ENCODE data around the gene MX1.

Gene MX1

GRCh38 chr21:41425954-41426675, at the start of gene MX1:
Gene MX1, plus strand, starts transcription at chr21:41426239. Its CDS starts 5,832 bp downstream, at chr21:41432071.
- no peak for DNase-seq

GRCh38 chr21:41377715-41378114, 48.3 kb upstream of the MX1 start:
- no peak for DNase-seq

GRCh38 chr21:41378849-41379248, 47.2 kb upstream of the MX1 start:
- no peak for DNase-seq

- no peak for DNase-seq
These were observed 46.1 kb upstream of the MX1 start for GRCh38 chr21:41379901-41380300.

GRCh38 chr21:41381731-41382130, 44.3 kb upstream of the MX1 start:
- DNase-seq = no peak

GRCh38 chr21:41387042-41387819, 38.8 kb upstream of the MX1 start:
- DNase-seq = no peak

GRCh38 chr21:41387824-41388223, 38.2 kb upstream of the MX1 start:
- DNase-seq = no peak

GRCh38 chr21:41388259-41388658, 37.8 kb upstream of the MX1 start:
- no peak for DNase-seq

GRCh38 chr21:41390043-41390639, 35.9 kb upstream of the MX1 start:
- no peak for DNase-seq

- DNase-seq = no peak
These were observed 32.1 kb upstream of the MX1 start for GRCh38 chr21:41393876-41394465.

GRCh38 chr21:41396558-41397075, 29.4 kb upstream of the MX1 start:
- DNase-seq = no peak

- no peak for DNase-seq
These were observed 28.6 kb upstream of the MX1 start for GRCh38 chr21:41397471-41397891.

GRCh38 chr21:41398251-41398650, 27.8 kb upstream of the MX1 start:
- DNase-seq = no peak

- no peak for DNase-seq
These were observed 27.2 kb upstream of the MX1 start for GRCh38 chr21:41398831-41399230.

- DNase-seq = no peak
These were observed 26.7 kb upstream of the MX1 start for GRCh38 chr21:41399246-41399800.

GRCh38 chr21:41402231-41402630, 23.8 kb upstream of the MX1 start:
- DNase-seq = no peak

- no peak for DNase-seq
These were observed 23.2 kb upstream of the MX1 start for GRCh38 chr21:41402796-41403195.

- DNase-seq = no peak
These were observed 22.7 kb upstream of the MX1 start for GRCh38 chr21:41403331-41403730.

- DNase-seq = no peak
These were observed 22.1 kb upstream of the MX1 start for GRCh38 chr21:41403966-41404365.

- no peak for DNase-seq
These were observed 20.7 kb upstream of the MX1 start for GRCh38 chr21:41405321-41405720.

- DNase-seq = no peak
These were observed 19.7 kb upstream of the MX1 start for GRCh38 chr21:41406340-41406739.

GRCh38 chr21:41407541-41408460, 18.2 kb upstream of the MX1 start:
- DNase-seq = no peak

All from NCI-H748 treated with DMSO at 0.1 percent for 48 hours (cell line).